CD4-positive, alpha-beta T cell treated with Interleukin-10 for 1 hour (primary cell): Measurements from ENCODE around the gene ESRRA.

Source experiments
- DNase-seq: peaks from one replicate; pipeline ENCODE4 v3.0.0-alpha.2; 2020

ESRRA gene

GRCh38 chr11:64275031-64275800 lies 30.1 kb upstream of the ESRRA start:
- DNase-seq = no peak

- no peak for DNase-seq
These were observed 29.5 kb upstream of the ESRRA start for GRCh38 chr11:64275841-64276240.

GRCh38 chr11:64276653-64277431 lies 28.5 kb upstream of the ESRRA start:
- DNase-seq = no peak

- DNase-seq = no peak
These were observed 26.6 kb upstream of the ESRRA start for GRCh38 chr11:64278576-64279190.

- no peak for DNase-seq
These were observed 23.2 kb upstream of the ESRRA start for GRCh38 chr11:64281957-64282770.

- DNase-seq = no peak
These were observed 22.2 kb upstream of the ESRRA start for GRCh38 chr11:64283092-64283491.

GRCh38 chr11:64284048-64284961 lies 21.0 kb upstream of the ESRRA start, which contains the start of gene BAD:
Gene BAD (minus strand): TSS chr11:64284665. CDS start chr11:64284368, 297 bp downstream.
- DNase-seq = peak; percentile 95

- peak; percentile 92 for DNase-seq
These were observed 20.1 kb upstream of the ESRRA start, which contains the start of gene GPR137 for GRCh38 chr11:64284962-64285884. Gene GPR137 (plus strand): TSS chr11:64285848. CDS start chr11:64286525, 677 bp downstream.

- peak; percentile 41 for DNase-seq
These were observed 19.2 kb upstream of the ESRRA start for GRCh38 chr11:64285885-64286800.

GRCh38 chr11:64286801-64287159 lies 18.5 kb upstream of the ESRRA start:
- no peak for DNase-seq

- no peak for DNase-seq
These were observed 17.5 kb upstream of the ESRRA start for GRCh38 chr11:64287676-64288352.

- DNase-seq = no peak
These were observed 17.0 kb upstream of the ESRRA start for GRCh38 chr11:64288353-64288750.

- no peak for DNase-seq
These were observed 16.2 kb upstream of the ESRRA start for GRCh38 chr11:64289002-64289564.

GRCh38 chr11:64290352-64291261 lies 14.7 kb upstream of the ESRRA start:
- no peak for DNase-seq

GRCh38 chr11:64291262-64291751 lies 14.0 kb upstream of the ESRRA start, which contains the start of gene KCNK4:
Gene KCNK4 (plus strand): TSS chr11:64291302. CDS start chr11:64293019, 1,717 bp downstream.
- DNase-seq = no peak

- DNase-seq = no peak
These were observed 13.4 kb upstream of the ESRRA start for GRCh38 chr11:64291752-64292459.
